ENCODE data around the gene DPP6.

GRCh38 chr7:154910125-154910524 is 857.9 kb downstream of the DPP6 start:
- TF ChIP-seq CTCF (IDR thresholded peaks at IDR 0.05): no peak
- TF ChIP-seq POLR2A (IDR thresholded peaks at IDR 0.05): no peak

Measured in Peyer's patch (tissue), 4 donors.